ENCODE data around the gene IL32. TPM values are rescaled to one million over a fixed set of nuclear protein-coding genes. Genes with fewer than 3 reads are reported as not detected.

IL32 gene
- polyA plus RNA-seq, 3 donors: 0.53 to 8.0 (median 5.6) TPM

GRCh38 chr16:3058139-3059030 lies 7.1 kb upstream of the IL32 start:
- Mint-ChIP-seq H3K9me3 (no peaks in the 10 kb centered on the region), H3K27ac (peak overlapping the region in 3 of 7 donors; percentile 54 to 63 (median 58)), H3K4me3 (peak overlapping the region; percentile 82 to 89), H3K36me3 (peaks cover 11 to 22% of the 10 kb centered on the region in 2 donors), H3K4me1 (peaks cover 61% of the 10 kb centered on the region), H3K27me3 (ENCODE audit: low read depth in 3 of 3) (peaks cover 0 to 6% (median 3%) of the 10 kb centered on the region in 3 donors)
- Histone ChIP-seq H3K79me2 (ENCODE audit: insufficient read depth, low read length) (no peaks in the 10 kb centered on the region), H3K27ac (ENCODE audit: low read depth in 1 of 2, low read length in 2 of 2) (peak overlapping the region in 1 of 2 donors; percentile 72), H4K20me1 (ENCODE audit: insufficient read depth, low read length) (no peaks in the 10 kb centered on the region), H3K4me1 (ENCODE audit: control insufficient read depth in 1 of 2, insufficient read depth in 2 of 2, low read length in 2 of 2) (peaks cover 69 to 81% of the 10 kb centered on the region in 2 donors), H3K36me3 (replicated peaks in 1 of 2; ENCODE audit: control insufficient read depth in 1 of 2, insufficient read depth in 2 of 2, low read length in 2 of 2) (no peaks in the 10 kb centered on the region), H3K9ac (ENCODE audit: insufficient read depth, low read length, poor library complexity, severe bottlenecking) (peak overlapping the region; percentile 77), H3K4me2 (replicated peaks; ENCODE audit: extremely low read depth, low read length, poor library complexity, severe bottlenecking) (peak overlapping the region; percentile 100), H3K9me3 (replicated peaks in 1 of 2; ENCODE audit: control insufficient read depth in 1 of 2, insufficient read depth in 1 of 2, low read length in 2 of 2) (no peaks in the 10 kb centered on the region), H3K27me3 (ENCODE audit: control insufficient read depth in 2 of 2, insufficient read depth in 2 of 2, low read length in 2 of 2) (no peaks in the 10 kb centered on the region), H2AFZ (ENCODE audit: insufficient read depth, low read depth, low read length, poor library complexity, severe bottlenecking) (peak overlapping the region; percentile 97), H3K4me3 (replicated peaks in 1 of 3; ENCODE audit: low read depth in 2 of 3, low read length in 3 of 3) (peak overlapping the region; percentile 69 to 88 (median 71))
- TF ChIP-seq, protein P1, sequence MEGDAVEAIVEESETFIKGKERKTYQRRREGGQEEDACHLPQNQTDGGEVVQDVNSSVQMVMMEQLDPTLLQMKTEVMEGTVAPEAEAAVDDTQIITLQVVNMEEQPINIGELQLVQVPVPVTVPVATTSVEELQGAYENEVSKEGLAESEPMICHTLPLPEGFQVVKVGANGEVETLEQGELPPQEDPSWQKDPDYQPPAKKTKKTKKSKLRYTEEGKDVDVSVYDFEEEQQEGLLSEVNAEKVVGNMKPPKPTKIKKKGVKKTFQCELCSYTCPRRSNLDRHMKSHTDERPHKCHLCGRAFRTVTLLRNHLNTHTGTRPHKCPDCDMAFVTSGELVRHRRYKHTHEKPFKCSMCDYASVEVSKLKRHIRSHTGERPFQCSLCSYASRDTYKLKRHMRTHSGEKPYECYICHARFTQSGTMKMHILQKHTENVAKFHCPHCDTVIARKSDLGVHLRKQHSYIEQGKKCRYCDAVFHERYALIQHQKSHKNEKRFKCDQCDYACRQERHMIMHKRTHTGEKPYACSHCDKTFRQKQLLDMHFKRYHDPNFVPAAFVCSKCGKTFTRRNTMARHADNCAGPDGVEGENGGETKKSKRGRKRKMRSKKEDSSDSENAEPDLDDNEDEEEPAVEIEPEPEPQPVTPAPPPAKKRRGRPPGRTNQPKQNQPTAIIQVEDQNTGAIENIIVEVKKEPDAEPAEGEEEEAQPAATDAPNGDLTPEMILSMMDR (IDR thresholded peaks at IDR 0.05): no peak
- WGBS (ENCODE audit: insufficient coverage): 10% methylated on average over 60 of the region's 77 CpGs
- intact Hi-C loops (cut with micrococcal nuclease): loop anchor here (2.0 to 5.0 kb wide), 2 partner anchors 69 to 70 kb away; no protein-coding TSS in a partner anchor
- no peak for DNase-seq

GRCh38 chr16:3059041-3059722 lies 6.3 kb upstream of the IL32 start:
- H3K27me3 ChIP-seq (ENCODE audit: control insufficient read depth in 2 of 2, insufficient read depth in 2 of 2, low read length in 2 of 2): no peaks in the 10 kb centered on the region
- peak overlapping the region; percentile 69 to 88 (median 71) for H3K4me3 ChIP-seq (replicated peaks in 1 of 3; ENCODE audit: low read depth in 2 of 3, low read length in 3 of 3)
- H3K27ac ChIP-seq (ENCODE audit: low read depth in 1 of 2, low read length in 2 of 2): peak overlapping the region in 1 of 2 donors; percentile 72
- H3K79me2 ChIP-seq (ENCODE audit: insufficient read depth, low read length): no peaks in the 10 kb centered on the region
- TF ChIP-seq, protein P1 (IDR thresholded peaks at IDR 0.05): peak; percentile 95
- intact Hi-C loops (cut with micrococcal nuclease): loop anchor here (2.0 to 5.0 kb wide), 2 partner anchors 68 to 70 kb away; no protein-coding TSS in a partner anchor
- peak; percentile 74 to 80 (median 76) for DNase-seq
- H3K27me3 Mint-ChIP-seq (ENCODE audit: low read depth in 3 of 3): peaks cover 0 to 3% (median 3%) of the 10 kb centered on the region in 3 donors
- H3K4me1 Mint-ChIP-seq: peaks cover 53% of the 10 kb centered on the region
- peaks cover 61 to 73% of the 10 kb centered on the region in 2 donors for H3K4me1 ChIP-seq (ENCODE audit: control insufficient read depth in 1 of 2, insufficient read depth in 2 of 2, low read length in 2 of 2)
- H3K36me3 Mint-ChIP-seq: peaks cover 5 to 19% of the 10 kb centered on the region in 2 donors
- no peaks in the 10 kb centered on the region for H3K9me3 Mint-ChIP-seq
- H2AFZ ChIP-seq (ENCODE audit: insufficient read depth, low read depth, low read length, poor library complexity, severe bottlenecking): peak overlapping the region; percentile 97
- H3K4me2 ChIP-seq (replicated peaks; ENCODE audit: extremely low read depth, low read length, poor library complexity, severe bottlenecking): peak overlapping the region; percentile 100
- H3K27ac Mint-ChIP-seq: peak overlapping the region in 5 of 7 donors; percentile 35 to 77 (median 73)
- peak overlapping the region; percentile 82 to 89 for H3K4me3 Mint-ChIP-seq
- WGBS (ENCODE audit: insufficient coverage): under 1% methylated on average over 65 of the region's 67 CpGs
- no peaks in the 10 kb centered on the region for H3K36me3 ChIP-seq (replicated peaks in 1 of 2; ENCODE audit: control insufficient read depth in 1 of 2, insufficient read depth in 2 of 2, low read length in 2 of 2)
- no peaks in the 10 kb centered on the region for H4K20me1 ChIP-seq (ENCODE audit: insufficient read depth, low read length)
- H3K9me3 ChIP-seq (replicated peaks in 1 of 2; ENCODE audit: control insufficient read depth in 1 of 2, insufficient read depth in 1 of 2, low read length in 2 of 2): no peaks in the 10 kb centered on the region
- H3K9ac ChIP-seq (ENCODE audit: insufficient read depth, low read length, poor library complexity, severe bottlenecking): peak overlapping the region; percentile 77
